Natural killer cell (primary cell): Measurements from ENCODE around the gene CBFA2T3. TPM values are rescaled to one million over a fixed set of nuclear protein-coding genes. Genes with fewer than 3 reads are reported as not detected.

Experiments used
- ATAC-seq, 3 donors: fragments of 150-1000 bp in 2 of 3; fragments of 200-7000 bp in 1 of 3; cut with Tn5 transposase; 1 replicate in 1 of 3; 2 replicates in 2 of 3; pipeline ENCODE4 v1.10.0; 2021; ENCODE audit warnings: mild to moderate bottlenecking in 2 of 3, moderate library complexity in 2 of 3
- DNase-seq, 2 donors: peaks; one replicate each; pipeline versions ENCODE4 v3.0.0 to v3.0.0-alpha.2; 2013 to 2021; ENCODE audit warnings: mixed read lengths in 1 of 2
- H3K27ac ChIP-seq: one replicate; pipeline ENCODE4 v1.5.1; 2013; ENCODE audit warnings: mild to moderate bottlenecking, low read length
- H3K27me3 ChIP-seq: one replicate; pipeline ENCODE4 v1.6.1; 2013; ENCODE audit warnings: low read length; ENCODE audit not compliant: control insufficient read depth, insufficient read depth
- H3K36me3 ChIP-seq: one replicate; pipeline ENCODE4 v1.6.1; 2013; ENCODE audit warnings: low read length; ENCODE audit not compliant: control insufficient read depth, insufficient read depth
- H3K4me1 ChIP-seq: one replicate; pipeline ENCODE4 v1.6.1; 2013; ENCODE audit warnings: low read length; ENCODE audit not compliant: control insufficient read depth, insufficient read depth
- H3K4me3 ChIP-seq: one replicate; pipeline ENCODE4 v1.5.1; 2013; ENCODE audit warnings: low read length
- H3K9me3 ChIP-seq: one replicate; pipeline ENCODE4 v1.6.1; 2013; ENCODE audit warnings: low read length; ENCODE audit not compliant: control insufficient read depth, insufficient read depth
- H3K27ac Mint-ChIP-seq, 2 donors: one replicate each; pipeline ENCODE4 v1.8.0; 2022; ENCODE audit warnings: mild to moderate bottlenecking in 2 of 2, mixed read lengths in 2 of 2, moderate library complexity in 1 of 2
- H3K27me3 Mint-ChIP-seq, 2 donors: one replicate each; pipeline ENCODE4 v1.8.0; 2022; ENCODE audit warnings: low read depth in 2 of 2, mixed read lengths in 2 of 2
- H3K36me3 Mint-ChIP-seq: one replicate; pipeline ENCODE4 v1.8.0; 2022; ENCODE audit warnings: mixed read lengths
- H3K4me1 Mint-ChIP-seq, 2 donors: one replicate each; pipeline ENCODE4 v1.8.0; 2022; ENCODE audit warnings: mixed read lengths in 2 of 2
- H3K4me3 Mint-ChIP-seq: one replicate; pipeline ENCODE4 v1.8.0; 2022; ENCODE audit warnings: mild to moderate bottlenecking, moderate library complexity, mixed read lengths
- H3K9me3 Mint-ChIP-seq, 2 donors: one replicate each; pipeline ENCODE4 v1.8.0; 2022; ENCODE audit warnings: mixed read lengths in 2 of 2
- WGBS: methylation state at CpG from one replicate; pipeline ENCODE4 v1.1.7; 2013; ENCODE audit warnings: missing lambda C conversion rate; ENCODE audit not compliant: insufficient coverage; 5-methylcytosine and 5-hydroxymethylcytosine counted together
- intact Hi-C: fragments of 100-400 bp; cut with micrococcal nuclease; formaldehyde crosslinking; loops from one replicate; pipeline ENCODE4 v1.14.2; 2022
- total RNA-seq, 4 donors: library from RNA; stranded (reverse); fragments of 120-200 nt in 1 of 4; gene quantifications; one replicate each; pipeline versions ENCODE4 v1.2.3 to v1.2.4, GENCODE V29; 2013 to 2022
- TF ChIP-seq, protein P1 (sequence below): fragments of 200-600 bp; IDR thresholded peaks from one replicate; pipeline ENCODE4 v1.8.0; 2022; ENCODE audit warnings: antibody characterized with exemption

CBFA2T3 gene
- total RNA-seq, 3 donors from 2014 or later (not counting 1 experiment from before 2014, with no cell fraction given), result 2.5 to 7.8 (median 4.2) TPM

DNA sequence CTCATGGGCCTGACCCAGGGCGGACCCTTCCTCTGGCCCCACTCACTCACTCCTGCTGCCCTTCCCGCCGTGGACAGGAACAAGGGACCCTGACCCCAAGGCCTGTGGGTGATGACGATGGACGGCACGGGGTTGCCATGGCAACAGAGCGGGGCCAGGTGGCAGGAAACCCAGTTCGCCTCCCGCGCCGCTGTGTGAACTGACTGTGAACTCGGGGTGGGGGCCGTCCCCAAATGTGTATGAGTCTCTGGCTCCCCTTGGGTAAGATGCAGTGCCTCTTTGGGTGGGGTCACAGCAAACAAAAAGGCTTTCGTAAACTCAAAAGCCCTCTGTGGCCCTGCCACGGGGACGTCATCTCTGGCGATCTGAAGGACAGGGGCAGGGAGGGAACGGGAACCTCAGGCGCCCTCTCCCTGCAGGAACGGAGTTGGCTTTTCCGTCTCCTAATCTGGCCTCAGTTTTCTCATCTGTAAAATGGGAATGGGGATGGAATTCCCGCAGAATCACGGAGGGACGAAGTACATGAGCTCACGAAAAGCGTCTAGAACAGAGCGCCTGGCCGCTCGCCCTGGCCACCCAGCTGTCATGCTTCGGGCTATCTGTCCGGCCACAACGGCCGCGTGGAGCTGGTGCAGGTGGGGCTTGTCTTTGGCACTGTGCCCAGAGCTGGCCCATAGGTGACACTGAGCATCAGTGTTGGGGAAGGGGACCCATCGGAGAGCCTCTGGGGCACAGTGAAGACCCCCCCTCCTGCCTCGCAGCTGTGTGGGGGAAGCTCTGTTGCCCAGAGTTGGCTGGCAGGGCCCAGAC lies 65.7 kb downstream of the CBFA2T3 start:
- intact Hi-C loops, result no loop called here
- Histone ChIP-seq H3K4me1 (peaks cover 3% of the 10 kb centered on the region), H3K36me3 (no peaks in the 10 kb centered on the region), H3K27ac (no peak overlapping the region), H3K27me3 (no peaks in the 10 kb centered on the region), H3K9me3 (no peaks in the 10 kb centered on the region), H3K4me3 (no peak overlapping the region)
- H3K4me3 Mint-ChIP-seq, result no peak overlapping the region
- no peak overlapping the region for H3K27ac Mint-ChIP-seq
- no peaks in the 10 kb centered on the region for H3K36me3 Mint-ChIP-seq
- 73% methylated on average over 36 of the region's 36 CpGs for WGBS
- peaks cover 2 to 6% of the 10 kb centered on the region in 2 donors for H3K4me1 Mint-ChIP-seq
- DNase-seq (no peak), ATAC-seq (no peak)
- H3K27me3 Mint-ChIP-seq, result peaks cover 5 to 6% of the 10 kb centered on the region in 2 donors
- H3K9me3 Mint-ChIP-seq, result no peaks in the 10 kb centered on the region
- TF ChIP-seq, protein P1, sequence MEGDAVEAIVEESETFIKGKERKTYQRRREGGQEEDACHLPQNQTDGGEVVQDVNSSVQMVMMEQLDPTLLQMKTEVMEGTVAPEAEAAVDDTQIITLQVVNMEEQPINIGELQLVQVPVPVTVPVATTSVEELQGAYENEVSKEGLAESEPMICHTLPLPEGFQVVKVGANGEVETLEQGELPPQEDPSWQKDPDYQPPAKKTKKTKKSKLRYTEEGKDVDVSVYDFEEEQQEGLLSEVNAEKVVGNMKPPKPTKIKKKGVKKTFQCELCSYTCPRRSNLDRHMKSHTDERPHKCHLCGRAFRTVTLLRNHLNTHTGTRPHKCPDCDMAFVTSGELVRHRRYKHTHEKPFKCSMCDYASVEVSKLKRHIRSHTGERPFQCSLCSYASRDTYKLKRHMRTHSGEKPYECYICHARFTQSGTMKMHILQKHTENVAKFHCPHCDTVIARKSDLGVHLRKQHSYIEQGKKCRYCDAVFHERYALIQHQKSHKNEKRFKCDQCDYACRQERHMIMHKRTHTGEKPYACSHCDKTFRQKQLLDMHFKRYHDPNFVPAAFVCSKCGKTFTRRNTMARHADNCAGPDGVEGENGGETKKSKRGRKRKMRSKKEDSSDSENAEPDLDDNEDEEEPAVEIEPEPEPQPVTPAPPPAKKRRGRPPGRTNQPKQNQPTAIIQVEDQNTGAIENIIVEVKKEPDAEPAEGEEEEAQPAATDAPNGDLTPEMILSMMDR, result no peak

DNA sequence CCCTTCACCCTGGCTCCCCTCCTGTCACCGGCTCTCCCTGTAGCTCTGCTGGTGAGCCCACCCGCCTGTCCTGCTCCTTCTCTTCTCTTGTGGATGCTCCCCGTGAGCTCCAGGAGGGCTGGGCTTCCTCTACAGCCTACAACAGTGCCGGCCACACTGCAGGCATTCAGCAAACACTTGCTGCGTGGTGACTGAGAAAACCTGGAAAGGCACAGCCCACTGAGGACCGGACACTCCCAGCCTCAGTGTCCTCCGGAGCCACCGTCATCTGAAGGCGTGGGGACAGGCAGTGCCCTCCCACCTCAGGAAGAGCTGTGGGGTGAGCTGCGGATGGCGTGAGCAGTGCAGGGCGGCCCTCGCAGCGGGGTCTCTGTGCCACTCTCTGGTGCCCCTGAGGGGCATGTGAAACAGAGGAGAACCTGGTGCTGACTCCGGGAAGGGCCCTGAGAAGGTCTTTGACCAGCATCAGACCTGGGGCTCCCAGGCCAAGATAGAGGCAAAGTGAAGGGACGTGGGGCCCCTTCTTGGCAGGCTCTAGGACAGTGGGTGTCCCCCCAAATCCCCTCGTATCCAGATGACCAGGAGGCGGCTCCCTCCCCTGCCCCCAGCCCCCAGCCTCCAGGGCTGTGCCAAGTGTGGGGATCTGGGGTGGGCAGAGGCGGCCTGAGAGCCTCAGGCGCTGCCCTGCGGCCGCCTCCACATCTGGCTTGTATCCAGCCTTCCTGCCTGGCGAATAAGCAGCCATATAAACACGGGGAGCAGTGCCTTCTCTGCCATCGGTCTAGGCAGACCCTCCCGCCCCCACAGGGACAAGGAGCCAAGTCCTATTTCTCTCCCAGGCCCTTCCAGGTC lies 66.5 kb downstream of the CBFA2T3 start:
- H3K9me3 ChIP-seq, result no peaks in the 10 kb centered on the region
- Mint-ChIP-seq H3K4me3 (no peak overlapping the region), H3K4me1 (peaks cover 6 to 12% of the 10 kb centered on the region in 2 donors), H3K36me3 (no peaks in the 10 kb centered on the region), H3K27ac (no peak overlapping the region), H3K9me3 (no peaks in the 10 kb centered on the region), H3K27me3 (peaks cover 5 to 6% of the 10 kb centered on the region in 2 donors)
- no peak for ATAC-seq
- no peaks in the 10 kb centered on the region for H3K27me3 ChIP-seq
- no peak for DNase-seq
- 83% methylated on average over 26 of the region's 26 CpGs for WGBS
- intact Hi-C loops, result no loop called here
- TF ChIP-seq, protein P1, result no peak
- no peak overlapping the region for H3K4me3 ChIP-seq
- no peaks in the 10 kb centered on the region for H3K36me3 ChIP-seq
- H3K4me1 ChIP-seq, result peaks cover 10% of the 10 kb centered on the region
- no peak overlapping the region for H3K27ac ChIP-seq

- no peak overlapping the region for H3K27ac ChIP-seq
- TF ChIP-seq, protein P1, result no peak
- no peak overlapping the region for H3K4me3 ChIP-seq
- H3K36me3 Mint-ChIP-seq, result no peaks in the 10 kb centered on the region
- peaks cover 5 to 6% of the 10 kb centered on the region in 2 donors for H3K27me3 Mint-ChIP-seq
- H3K27me3 ChIP-seq, result no peaks in the 10 kb centered on the region
- peaks cover 10% of the 10 kb centered on the region for H3K4me1 ChIP-seq
- no peak for ATAC-seq
- H3K9me3 ChIP-seq, result no peaks in the 10 kb centered on the region
- intact Hi-C loops, result no loop called here
- DNase-seq, result no peak
- peaks cover 6 to 12% of the 10 kb centered on the region in 2 donors for H3K4me1 Mint-ChIP-seq
- no peak overlapping the region for H3K27ac Mint-ChIP-seq
- no peaks in the 10 kb centered on the region for H3K9me3 Mint-ChIP-seq
- no peaks in the 10 kb centered on the region for H3K36me3 ChIP-seq
- 91% methylated on average over 44 of the region's 44 CpGs for WGBS
- H3K4me3 Mint-ChIP-seq, result no peak overlapping the region
These were observed 67.4 kb downstream of the CBFA2T3 start for GRCh38 chr16:88909431-88910210.
